ENCODE measurements around the gene GNB1L. TPM values are rescaled to one million over a fixed set of nuclear protein-coding genes. Genes with fewer than 3 reads are reported as not detected.

Gene GNB1L
- total RNA-seq, 1 donor: 4.0 TPM

- H3K9me3 ChIP-seq (ENCODE audit: low read depth, low read length): no peaks in the 10 kb centered on the region
- no peaks in the 10 kb centered on the region for H3K4me1 ChIP-seq (ENCODE audit: insufficient read depth, low read length)
- no peak overlapping the region for H3K4me3 ChIP-seq (ENCODE audit: insufficient read depth, low read length)
- H3K4me2 ChIP-seq (ENCODE audit: insufficient read depth, low read length): no peak overlapping the region
- H3K79me2 ChIP-seq (ENCODE audit: insufficient read depth, low read length): no peaks in the 10 kb centered on the region
- no peaks in the 10 kb centered on the region for H3K27me3 ChIP-seq (ENCODE audit: insufficient read depth, low read length)
- no peak overlapping the region for H3K27ac ChIP-seq (ENCODE audit: low read depth, low read length)
- DNase-seq (ENCODE audit: insufficient read length, low spot score, missing footprints): no peak
- H4K20me1 ChIP-seq (ENCODE audit: insufficient read depth, low read length): no peaks in the 10 kb centered on the region
- TF ChIP-seq, protein P1, sequence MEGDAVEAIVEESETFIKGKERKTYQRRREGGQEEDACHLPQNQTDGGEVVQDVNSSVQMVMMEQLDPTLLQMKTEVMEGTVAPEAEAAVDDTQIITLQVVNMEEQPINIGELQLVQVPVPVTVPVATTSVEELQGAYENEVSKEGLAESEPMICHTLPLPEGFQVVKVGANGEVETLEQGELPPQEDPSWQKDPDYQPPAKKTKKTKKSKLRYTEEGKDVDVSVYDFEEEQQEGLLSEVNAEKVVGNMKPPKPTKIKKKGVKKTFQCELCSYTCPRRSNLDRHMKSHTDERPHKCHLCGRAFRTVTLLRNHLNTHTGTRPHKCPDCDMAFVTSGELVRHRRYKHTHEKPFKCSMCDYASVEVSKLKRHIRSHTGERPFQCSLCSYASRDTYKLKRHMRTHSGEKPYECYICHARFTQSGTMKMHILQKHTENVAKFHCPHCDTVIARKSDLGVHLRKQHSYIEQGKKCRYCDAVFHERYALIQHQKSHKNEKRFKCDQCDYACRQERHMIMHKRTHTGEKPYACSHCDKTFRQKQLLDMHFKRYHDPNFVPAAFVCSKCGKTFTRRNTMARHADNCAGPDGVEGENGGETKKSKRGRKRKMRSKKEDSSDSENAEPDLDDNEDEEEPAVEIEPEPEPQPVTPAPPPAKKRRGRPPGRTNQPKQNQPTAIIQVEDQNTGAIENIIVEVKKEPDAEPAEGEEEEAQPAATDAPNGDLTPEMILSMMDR (IDR thresholded peaks at IDR 0.05; ENCODE audit: extremely low read depth, low read depth, low read length): no peak
- no peak overlapping the region for H2AFZ ChIP-seq (ENCODE audit: low read length)
- no peaks in the 10 kb centered on the region for H3K36me3 ChIP-seq (ENCODE audit: insufficient read depth, low read length)
These were observed 30.8 kb downstream of the GNB1L start for GRCh38 chr22:19823902-19824211.

GRCh38 chr22:19823191-19823901 is 31.3 kb downstream of the GNB1L start:
- Histone ChIP-seq H3K4me1 (ENCODE audit: insufficient read depth, low read length) (no peaks in the 10 kb centered on the region), H2AFZ (ENCODE audit: low read length) (no peak overlapping the region), H3K4me2 (ENCODE audit: insufficient read depth, low read length) (no peak overlapping the region), H3K36me3 (ENCODE audit: insufficient read depth, low read length) (no peaks in the 10 kb centered on the region), H4K20me1 (ENCODE audit: insufficient read depth, low read length) (no peaks in the 10 kb centered on the region), H3K27me3 (ENCODE audit: insufficient read depth, low read length) (no peaks in the 10 kb centered on the region), H3K4me3 (ENCODE audit: insufficient read depth, low read length) (no peak overlapping the region), H3K9me3 (ENCODE audit: low read depth, low read length) (no peaks in the 10 kb centered on the region), H3K79me2 (ENCODE audit: insufficient read depth, low read length) (no peaks in the 10 kb centered on the region), H3K27ac (ENCODE audit: low read depth, low read length) (no peak overlapping the region)
- no peak for DNase-seq (ENCODE audit: insufficient read length, low spot score, missing footprints)
- TF ChIP-seq, protein P1 (IDR thresholded peaks at IDR 0.05; ENCODE audit: extremely low read depth, low read depth, low read length): no peak

DNA sequence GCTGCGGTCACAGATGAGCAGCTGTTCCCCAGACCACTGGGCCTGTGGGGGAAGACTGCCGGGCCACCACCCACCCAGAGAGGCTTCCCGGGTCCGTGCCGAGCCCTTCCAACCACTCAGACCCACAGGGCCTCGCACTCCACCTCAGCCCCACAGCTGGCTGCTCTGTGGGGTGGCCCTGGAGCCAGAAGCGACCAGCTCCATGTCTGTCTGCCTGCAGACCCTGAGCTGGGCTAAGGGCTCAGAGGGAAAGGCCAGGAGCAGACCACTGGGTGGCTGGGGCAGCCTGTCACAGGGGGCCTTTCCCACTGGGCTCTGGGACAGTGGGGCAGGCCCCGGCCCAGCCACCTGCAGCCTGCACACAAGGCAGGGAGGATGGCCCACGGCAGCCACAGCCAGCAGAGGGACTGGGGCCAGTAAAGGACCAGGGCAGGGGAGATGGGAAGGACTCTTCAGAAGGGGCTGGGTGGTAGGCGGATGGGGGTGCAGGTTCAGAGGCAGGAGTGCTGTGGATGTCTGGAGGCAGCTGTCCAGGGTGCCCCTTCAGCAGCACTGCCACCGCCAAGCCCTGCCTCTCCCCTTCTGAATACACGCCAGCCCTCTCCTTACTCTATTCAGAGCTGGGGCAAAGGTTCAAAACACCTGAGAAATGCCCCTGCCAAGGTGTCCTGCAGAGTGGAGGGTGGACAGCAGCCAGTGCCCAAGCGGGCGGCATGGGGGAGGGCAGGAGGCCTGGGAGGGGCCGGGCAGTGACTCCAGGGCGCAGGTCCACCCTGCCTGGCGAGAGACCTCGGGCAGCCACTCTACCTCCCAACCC is 32.2 kb downstream of the GNB1L start:
- no peak for DNase-seq (ENCODE audit: insufficient read length, low spot score, missing footprints)
- Histone ChIP-seq H2AFZ (ENCODE audit: low read length) (no peak overlapping the region), H3K4me2 (ENCODE audit: insufficient read depth, low read length) (no peak overlapping the region), H3K4me3 (ENCODE audit: insufficient read depth, low read length) (no peak overlapping the region), H3K9me3 (ENCODE audit: low read depth, low read length) (no peaks in the 10 kb centered on the region), H3K27ac (ENCODE audit: low read depth, low read length) (no peak overlapping the region), H3K4me1 (ENCODE audit: insufficient read depth, low read length) (no peaks in the 10 kb centered on the region), H4K20me1 (ENCODE audit: insufficient read depth, low read length) (no peaks in the 10 kb centered on the region), H3K79me2 (ENCODE audit: insufficient read depth, low read length) (no peaks in the 10 kb centered on the region), H3K36me3 (ENCODE audit: insufficient read depth, low read length) (no peaks in the 10 kb centered on the region), H3K27me3 (ENCODE audit: insufficient read depth, low read length) (no peaks in the 10 kb centered on the region)
- TF ChIP-seq, protein P1 (IDR thresholded peaks at IDR 0.05; ENCODE audit: extremely low read depth, low read depth, low read length): no peak
